ENCODE measurements around the gene SLC6A12. TPM values are rescaled to one million over a fixed set of nuclear protein-coding genes. Genes with fewer than 3 reads are reported as not detected.

Gene SLC6A12
- total RNA-seq, 2 donors from 2014 or later, result 0.16 to 2.5 TPM

GRCh38 chr12:180445-180844 is 33.5 kb downstream of the SLC6A12 start:
- DNase-seq, result peak; percentile 38

GRCh38 chr12:179885-180284 is 34.1 kb downstream of the SLC6A12 start:
- Histone ChIP-seq H3K4me3 (no peak overlapping the region), H3K9ac (ENCODE audit: low read depth in 2 of 2, low read length in 2 of 2) (no peak overlapping the region), H3K27ac (no peak overlapping the region), H3K27me3 (no peaks in the 10 kb centered on the region), H3K4me1 (no peaks in the 10 kb centered on the region), H3K36me3 (no peaks in the 10 kb centered on the region), H3K9me3 (no peaks in the 10 kb centered on the region)
- DNase-seq, result no peak
- no peak for TF ChIP-seq CTCF (IDR thresholded peaks at IDR 0.05)
- intact Hi-C loops (cut with DNase I), result no loop called here

More at GRCh38 chr12:180445-180844, 33.5 kb downstream of the SLC6A12 start:
- Histone ChIP-seq H3K4me1 (no peaks in the 10 kb centered on the region), H3K4me3 (no peak overlapping the region), H3K9ac (ENCODE audit: low read depth in 2 of 2, low read length in 2 of 2) (no peak overlapping the region), H3K36me3 (no peaks in the 10 kb centered on the region), H3K27ac (no peak overlapping the region), H3K27me3 (no peaks in the 10 kb centered on the region), H3K9me3 (no peaks in the 10 kb centered on the region)
- no peak for TF ChIP-seq CTCF (IDR thresholded peaks at IDR 0.05)
- intact Hi-C loops (cut with DNase I), result no loop called here

GRCh38 chr12:179131-179884 is 34.6 kb downstream of the SLC6A12 start:
- no peak for DNase-seq
- Histone ChIP-seq H3K9me3 (no peaks in the 10 kb centered on the region), H3K36me3 (no peaks in the 10 kb centered on the region), H3K9ac (ENCODE audit: low read depth in 2 of 2, low read length in 2 of 2) (no peak overlapping the region), H3K27ac (no peak overlapping the region), H3K4me1 (no peaks in the 10 kb centered on the region), H3K4me3 (no peak overlapping the region), H3K27me3 (no peaks in the 10 kb centered on the region)
- no peak for TF ChIP-seq CTCF (IDR thresholded peaks at IDR 0.05)
- intact Hi-C loops (cut with DNase I), result no loop called here

GRCh38 chr12:178829-179109 is 35.2 kb downstream of the SLC6A12 start:
- no peak for DNase-seq
- Histone ChIP-seq H3K36me3 (no peaks in the 10 kb centered on the region), H3K27ac (no peak overlapping the region), H3K9ac (ENCODE audit: low read depth in 2 of 2, low read length in 2 of 2) (no peak overlapping the region), H3K4me1 (no peaks in the 10 kb centered on the region), H3K4me3 (no peak overlapping the region), H3K27me3 (no peaks in the 10 kb centered on the region), H3K9me3 (no peaks in the 10 kb centered on the region)
- intact Hi-C loops (cut with DNase I), result no loop called here
- no peak for TF ChIP-seq CTCF (IDR thresholded peaks at IDR 0.05)

- DNase-seq, result no peak
- H3K9ac ChIP-seq (ENCODE audit: low read depth in 2 of 2, low read length in 2 of 2), result no peak overlapping the region
- no peak for TF ChIP-seq CTCF (IDR thresholded peaks at IDR 0.05)
- H3K9me3 ChIP-seq, result no peaks in the 10 kb centered on the region
- H3K4me1 ChIP-seq, result no peaks in the 10 kb centered on the region
- no peaks in the 10 kb centered on the region for H3K27me3 ChIP-seq
- H3K36me3 ChIP-seq, result no peaks in the 10 kb centered on the region
- no peak overlapping the region for H3K27ac ChIP-seq
- intact Hi-C loops (cut with DNase I), result no loop called here
- no peak overlapping the region for H3K4me3 ChIP-seq
Measured at GRCh38 chr12:177980-178828, 35.8 kb downstream of the SLC6A12 start.
